ENCODE measurements around the gene CHTF18. TPM values are rescaled to one million over a fixed set of nuclear protein-coding genes. Genes with fewer than 3 reads are reported as not detected.

CHTF18 gene
- total RNA-seq, 1 experiment from 2014 or later = 120 TPM

DNA sequence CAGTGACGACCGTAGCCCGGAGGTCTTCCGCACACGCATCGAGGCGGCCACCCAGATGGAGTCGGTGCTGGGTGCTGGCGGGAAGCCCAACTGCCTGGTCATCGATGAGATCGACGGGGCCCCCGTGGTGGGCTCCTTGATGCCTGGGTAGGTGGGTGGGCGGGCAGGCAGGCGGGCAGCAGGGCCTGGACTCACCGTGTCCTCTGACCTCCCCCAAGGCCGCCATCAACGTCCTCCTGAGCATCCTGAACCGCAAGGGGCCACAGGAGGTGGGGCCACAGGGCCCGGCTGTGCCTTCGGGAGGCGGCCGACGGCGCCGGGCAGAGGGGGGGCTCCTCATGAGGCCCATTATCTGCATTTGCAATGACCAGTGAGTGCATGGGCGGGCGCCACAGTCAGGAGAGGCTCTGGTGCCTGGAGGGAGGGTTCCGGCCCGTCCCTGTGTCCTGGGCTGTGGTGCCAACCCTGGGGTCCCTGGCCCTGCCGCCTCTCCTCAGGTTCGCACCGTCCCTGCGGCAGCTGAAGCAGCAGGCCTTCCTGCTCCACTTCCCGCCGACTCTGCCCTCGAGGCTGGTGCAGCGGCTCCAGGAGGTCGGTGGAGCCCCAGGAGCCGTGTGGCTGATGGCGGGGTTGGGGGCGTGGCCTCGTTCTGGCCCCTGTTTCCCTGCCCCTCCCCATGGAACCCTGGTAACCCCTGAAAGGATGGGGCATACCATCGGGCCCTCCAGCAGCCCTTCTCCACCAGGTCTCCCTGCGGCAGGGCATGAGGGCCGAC, 4.0 kb downstream of the CHTF18 start:
- DNase-seq = no peak
- Histone ChIP-seq H2BK120ac (ENCODE audit: low read depth, low read length, poor library complexity, severe bottlenecking) (no peak overlapping the region), H3K79me1 (ENCODE audit: insufficient read depth, low read depth, low read length, poor library complexity, severe bottlenecking) (peaks cover 2% of the 10 kb centered on the region), H4K5ac (ENCODE audit: insufficient read length, low read depth, low read length) (no peak overlapping the region), H2BK5ac (ENCODE audit: insufficient read length, low read length) (no peak overlapping the region), H3K23ac (ENCODE audit: insufficient read length, low read depth, low read length) (no peak overlapping the region), H4K20me1 (ENCODE audit: control insufficient read depth, insufficient read depth, insufficient read length) (no peaks in the 10 kb centered on the region), H3K14ac (ENCODE audit: insufficient read depth, low read length) (no peak overlapping the region), H3K56ac (ENCODE audit: insufficient read length, low read depth, low read length) (no peak overlapping the region), H2BK20ac (ENCODE audit: low read depth, low read length, poor library complexity, severe bottlenecking) (no peak overlapping the region), H3K27ac (ENCODE audit: insufficient read length, low read depth, low read length) (no peak overlapping the region), H3K18ac (ENCODE audit: insufficient read length, low read depth, low read length) (no peak overlapping the region), H3K4me2 (ENCODE audit: insufficient read depth, insufficient read length, low read length) (no peak overlapping the region), H2BK15ac (ENCODE audit: low read depth, low read length) (no peak overlapping the region), H2BK12ac (ENCODE audit: insufficient read length, low read depth, low read length) (no peak overlapping the region), H3K79me2 (ENCODE audit: insufficient read depth, low read length) (no peaks in the 10 kb centered on the region; the same call in 1 of the 2 replicates), H3T11ph (ENCODE audit: low read length) (no peak overlapping the region), H3K27me3 (ENCODE audit: insufficient read depth, low read length) (no peaks in the 10 kb centered on the region), H3K23me2 (ENCODE audit: insufficient read length, low read depth, low read length, poor library complexity, severe bottlenecking) (peaks cover 11% of the 10 kb centered on the region), H4K8ac (replicated peaks; ENCODE audit: insufficient read length, low read depth, low read length) (no peak overlapping the region), H3K9me3 (ENCODE audit: control insufficient read depth, low read depth, low read length) (no peaks in the 10 kb centered on the region), H3K4me1 (ENCODE audit: insufficient read depth, low read length) (no peaks in the 10 kb centered on the region), H3K9ac (ENCODE audit: extremely low read depth, insufficient read length, low read length) (no peak overlapping the region), H3K4ac (ENCODE audit: low read depth, low read length) (no peak overlapping the region), H2AK5ac (ENCODE audit: insufficient read length, low read length) (no peak overlapping the region), H4K91ac (ENCODE audit: insufficient read length, low read depth, low read length) (no peak overlapping the region), H2AFZ (ENCODE audit: low read length) (no peak overlapping the region)
- Mint-ChIP-seq H3K27me3 (ENCODE audit: low read depth) (no peaks in the 10 kb centered on the region), H3K9me3 (no peaks in the 10 kb centered on the region), H3K27ac (no peak overlapping the region), H3K4me3 (no peak overlapping the region), H3K36me3 (ENCODE audit: insufficient read depth in 1 of 3, low read depth in 3 of 3) (peaks cover 16 to 43% (median 32%) of the 10 kb centered on the region in 3 experiments; a peak in 6 of 7 replicates), H3K4me1 (peaks cover 0 to 2% of the 10 kb centered on the region in 2 experiments; a peak in 1 of 4 replicates)
- WGBS (ENCODE audit: extremely low coverage, insufficient read length, low lambda C conversion rate) = no CpG with 5 or more reads among the region's 46 CpGs
- TF ChIP-seq, protein P1, sequence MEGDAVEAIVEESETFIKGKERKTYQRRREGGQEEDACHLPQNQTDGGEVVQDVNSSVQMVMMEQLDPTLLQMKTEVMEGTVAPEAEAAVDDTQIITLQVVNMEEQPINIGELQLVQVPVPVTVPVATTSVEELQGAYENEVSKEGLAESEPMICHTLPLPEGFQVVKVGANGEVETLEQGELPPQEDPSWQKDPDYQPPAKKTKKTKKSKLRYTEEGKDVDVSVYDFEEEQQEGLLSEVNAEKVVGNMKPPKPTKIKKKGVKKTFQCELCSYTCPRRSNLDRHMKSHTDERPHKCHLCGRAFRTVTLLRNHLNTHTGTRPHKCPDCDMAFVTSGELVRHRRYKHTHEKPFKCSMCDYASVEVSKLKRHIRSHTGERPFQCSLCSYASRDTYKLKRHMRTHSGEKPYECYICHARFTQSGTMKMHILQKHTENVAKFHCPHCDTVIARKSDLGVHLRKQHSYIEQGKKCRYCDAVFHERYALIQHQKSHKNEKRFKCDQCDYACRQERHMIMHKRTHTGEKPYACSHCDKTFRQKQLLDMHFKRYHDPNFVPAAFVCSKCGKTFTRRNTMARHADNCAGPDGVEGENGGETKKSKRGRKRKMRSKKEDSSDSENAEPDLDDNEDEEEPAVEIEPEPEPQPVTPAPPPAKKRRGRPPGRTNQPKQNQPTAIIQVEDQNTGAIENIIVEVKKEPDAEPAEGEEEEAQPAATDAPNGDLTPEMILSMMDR (conservative IDR thresholded peaks at IDR 0.05) = no peak
